GM12873 (cell line): ENCODE data around the gene DNAH2.

Experiments used
- CTCF ChIP-seq: IDR thresholded peaks from 2 replicates; pipeline ENCODE4 v1.5.1; 2012; ENCODE audit warnings: low read depth, mild to moderate bottlenecking, moderate library complexity, low read length, control low read depth; ENCODE audit not compliant: insufficient read depth; ENCODE audit errors: missing control alignments

DNAH2 gene

GRCh38 chr17:7719661-7720060, 2.1 kb downstream of the DNAH2 start:
- no peak for TF ChIP-seq CTCF

- TF ChIP-seq CTCF, result no peak
Observed at GRCh38 chr17:7720125-7720524, 2.6 kb downstream of the DNAH2 start.

- TF ChIP-seq CTCF, result no peak
Observed at GRCh38 chr17:7721612-7722011, 4.1 kb downstream of the DNAH2 start.

GRCh38 chr17:7727886-7728285, 10.3 kb downstream of the DNAH2 start:
- no peak for TF ChIP-seq CTCF

DNA sequence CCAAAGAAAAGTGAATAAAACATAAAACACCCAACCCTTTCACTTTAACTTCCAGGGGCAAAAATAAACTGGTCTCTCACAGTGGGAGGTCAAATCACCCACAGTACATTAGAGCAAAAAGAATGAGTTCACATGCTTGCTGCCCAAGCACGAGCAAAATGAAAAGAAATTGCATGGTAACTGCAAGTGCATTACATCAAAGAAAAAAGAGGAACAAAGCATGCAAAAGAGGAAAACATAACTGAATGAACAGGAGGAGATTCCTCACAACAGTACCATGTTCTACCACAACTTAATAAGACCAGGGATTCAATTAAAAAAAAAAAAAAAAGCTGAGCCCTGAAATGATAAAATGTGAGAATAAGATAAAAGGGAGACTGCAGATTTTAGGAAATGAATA, 12.3 kb downstream of the DNAH2 start:
- no peak for TF ChIP-seq CTCF

DNA sequence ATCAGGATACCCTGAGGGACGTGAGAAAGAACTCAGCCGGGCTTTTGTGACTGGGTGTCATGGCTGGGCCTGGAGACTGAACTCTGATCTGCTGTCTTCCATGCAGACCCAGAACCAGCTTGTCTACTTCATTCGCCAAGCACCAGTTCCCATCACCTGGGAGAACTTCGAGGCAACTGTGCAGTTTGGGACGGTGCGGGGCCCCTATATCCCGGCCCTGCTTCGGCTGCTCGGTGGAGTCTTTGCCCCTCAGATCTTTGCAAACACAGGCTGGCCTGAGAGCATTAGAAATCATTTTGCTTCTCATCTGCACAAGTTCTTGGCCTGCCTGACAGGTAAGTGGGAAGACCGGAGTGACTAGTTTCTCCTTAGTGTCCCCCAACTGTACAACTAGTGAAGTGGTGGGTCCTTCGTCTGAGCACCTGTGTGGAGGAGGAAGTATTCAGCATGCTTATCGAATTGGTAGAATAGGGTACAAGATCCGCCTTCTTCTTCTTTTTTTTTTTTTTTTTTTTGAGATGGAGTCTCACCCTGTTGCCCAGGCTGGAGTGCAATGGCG, 15.5 kb downstream of the DNAH2 start:
- no peak for TF ChIP-seq CTCF

GRCh38 chr17:7737601-7738000, 20.1 kb downstream of the DNAH2 start:
- no peak for TF ChIP-seq CTCF

- no peak for TF ChIP-seq CTCF
Observed at GRCh38 chr17:7739746-7740145, 22.2 kb downstream of the DNAH2 start.
